T-helper 2 cell treated with Interferon-gamma antibody and Interleukin-4, amounts not matched to agents 100 ng/mL and 5 ng/mL, for 36 hours (primary cell): ENCODE data around the gene SIVA1. TPM values are rescaled to one million over a fixed set of nuclear protein-coding genes. Genes with fewer than 3 reads are reported as not detected.

Experiments
- intact Hi-C: fragments of 100-400 bp; cut with micrococcal nuclease; formaldehyde crosslinking; loops from one replicate; pipeline ENCODE4 v1.15.1; 2023
- total RNA-seq: library from RNA; stranded (reverse); gene quantifications from 2 replicates; pipeline ENCODE4 v1.2.3, GENCODE V29; 2022

SIVA1 gene
- total RNA-seq, 1 donor from 2014 or later = 116 TPM

DNA sequence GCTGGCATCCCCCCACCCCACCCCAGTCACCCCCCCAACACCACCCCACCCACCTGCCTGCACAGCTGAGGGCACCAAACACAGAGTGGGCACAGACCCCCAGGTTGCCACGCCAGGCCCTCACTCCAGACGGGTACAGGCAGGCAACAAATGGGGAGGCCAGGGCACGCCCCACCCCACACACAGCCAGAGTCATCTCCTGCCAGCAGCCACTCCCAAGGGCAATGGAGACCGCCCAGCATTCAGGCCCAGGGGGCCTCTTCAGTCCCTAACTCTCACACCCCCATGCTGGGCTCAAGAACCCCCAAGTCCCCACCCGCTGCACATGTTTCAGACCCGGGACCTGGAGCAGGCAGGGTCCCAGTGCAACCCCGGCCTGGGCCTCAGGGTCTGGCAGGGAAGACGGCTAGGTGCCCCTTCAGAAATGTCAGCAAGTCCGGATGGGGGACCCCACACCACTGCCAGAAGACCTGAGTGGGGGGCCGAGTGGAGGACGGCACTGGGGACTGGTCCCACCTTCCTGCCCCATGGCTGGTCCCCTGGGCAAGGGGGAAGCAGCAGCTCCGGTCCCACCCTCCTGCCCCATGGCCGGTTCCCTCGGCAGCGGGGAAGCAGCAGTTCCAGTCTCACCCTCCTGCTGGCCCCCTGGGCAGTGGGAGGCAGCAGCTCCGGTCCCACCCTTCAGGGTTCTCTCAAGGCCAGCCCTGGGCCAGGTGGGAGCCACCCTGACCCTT is 30.7 kb downstream of the SIVA1 start:
- intact Hi-C loops = no loop called here

DNA sequence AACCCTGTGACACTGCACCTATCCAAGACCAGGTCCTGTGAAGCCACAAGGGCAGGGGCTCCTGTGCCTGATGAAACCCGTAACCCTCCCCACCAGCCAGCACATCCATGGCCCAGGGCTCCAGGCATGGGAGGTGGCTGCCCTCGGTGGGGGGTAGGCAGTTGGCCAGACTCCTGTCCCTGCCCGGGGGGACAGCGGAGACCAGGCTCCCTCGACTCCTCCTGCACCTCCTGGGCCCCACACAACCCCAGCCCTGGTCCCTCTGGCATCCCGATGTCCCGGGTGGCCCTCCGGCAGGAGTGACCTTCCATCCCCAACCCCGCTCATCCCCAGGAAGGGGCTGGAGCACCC is 31.2 kb downstream of the SIVA1 start:
- intact Hi-C loops = no loop called here

DNA sequence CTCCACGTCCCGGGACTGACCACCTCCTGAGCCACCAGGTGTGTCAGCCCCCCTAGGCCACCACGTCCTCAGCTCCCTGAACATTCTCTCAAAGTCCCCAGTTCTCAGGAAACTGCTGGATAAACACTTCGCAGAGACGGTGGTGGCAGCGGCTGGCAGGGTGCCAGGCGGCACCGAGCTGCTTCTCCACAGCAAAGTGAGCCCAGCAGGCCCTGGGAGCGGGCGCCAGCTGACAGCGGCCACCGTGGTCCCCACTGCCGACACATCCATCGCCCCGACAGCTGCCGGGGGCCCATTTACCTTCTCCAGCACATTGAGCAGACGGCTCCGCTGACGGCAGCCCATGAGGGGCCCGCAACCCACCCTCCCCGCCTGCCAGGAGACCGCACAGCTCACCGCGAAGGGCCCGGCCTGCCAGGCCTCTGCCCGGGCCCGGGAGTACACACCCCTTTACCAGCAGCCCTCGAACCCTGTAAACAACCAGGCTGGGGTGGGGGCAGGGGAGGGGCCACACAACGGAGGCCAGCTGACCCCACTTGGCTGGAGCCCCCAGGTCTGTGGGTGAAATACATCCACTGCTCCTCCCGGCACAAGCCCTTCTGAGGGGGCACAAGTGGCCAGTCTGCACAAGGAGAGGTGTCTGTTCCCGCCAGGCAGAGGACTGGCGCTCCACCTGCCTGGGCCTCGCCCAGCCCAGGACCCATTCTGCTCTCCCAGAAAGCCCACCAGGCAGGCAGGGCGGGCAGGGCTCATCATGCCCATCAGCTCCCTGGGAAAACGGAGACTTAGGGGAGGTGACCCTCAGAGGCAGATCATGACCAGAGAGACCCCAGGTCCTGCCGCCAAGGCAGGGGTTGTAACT is 32.1 kb downstream of the SIVA1 start:
- intact Hi-C loops = no loop called here

DNA sequence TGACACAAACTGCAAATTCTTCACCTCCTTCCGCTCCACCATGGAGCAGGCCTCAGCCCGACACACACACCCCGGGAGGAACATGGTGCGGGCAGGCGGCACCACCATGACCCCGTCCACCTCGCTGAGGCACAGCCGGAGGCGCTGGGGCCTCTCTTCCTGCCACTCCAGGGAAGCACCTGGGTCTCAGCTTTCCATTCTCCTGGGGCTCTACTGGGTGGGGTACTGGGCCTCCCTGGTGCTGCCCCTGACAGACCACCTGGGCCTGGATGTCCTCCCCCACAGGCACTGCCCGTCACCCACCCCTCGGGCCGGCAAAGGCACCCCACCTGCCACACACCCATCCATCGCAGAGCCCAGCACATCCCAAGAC is 32.7 kb downstream of the SIVA1 start:
- intact Hi-C loops = no loop called here

DNA sequence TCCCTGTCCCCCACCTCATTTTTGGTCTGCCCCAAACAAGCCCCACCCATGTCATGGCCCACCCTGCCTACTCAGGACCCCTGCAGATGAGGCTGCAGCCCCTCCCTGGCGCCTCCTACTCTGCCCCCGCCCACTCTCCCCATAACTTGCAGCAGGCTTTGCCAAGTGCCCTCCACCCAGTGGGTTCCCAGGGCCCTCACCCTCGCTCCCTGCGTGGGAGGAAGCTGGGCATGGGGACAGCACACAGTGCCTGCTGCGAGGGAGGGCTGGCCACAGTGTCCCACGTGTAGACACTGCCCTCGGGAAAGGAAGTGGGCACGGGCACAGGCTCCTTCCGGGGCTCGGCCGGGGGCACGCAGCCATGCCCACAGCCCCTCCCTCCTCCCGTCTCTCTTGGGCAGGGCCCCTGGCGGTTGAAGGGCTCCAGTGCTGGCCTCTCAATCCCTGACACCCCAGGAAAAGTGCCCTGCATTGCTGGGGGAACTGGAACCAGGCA is 33.2 kb downstream of the SIVA1 start:
- intact Hi-C loops = no loop called here

DNA sequence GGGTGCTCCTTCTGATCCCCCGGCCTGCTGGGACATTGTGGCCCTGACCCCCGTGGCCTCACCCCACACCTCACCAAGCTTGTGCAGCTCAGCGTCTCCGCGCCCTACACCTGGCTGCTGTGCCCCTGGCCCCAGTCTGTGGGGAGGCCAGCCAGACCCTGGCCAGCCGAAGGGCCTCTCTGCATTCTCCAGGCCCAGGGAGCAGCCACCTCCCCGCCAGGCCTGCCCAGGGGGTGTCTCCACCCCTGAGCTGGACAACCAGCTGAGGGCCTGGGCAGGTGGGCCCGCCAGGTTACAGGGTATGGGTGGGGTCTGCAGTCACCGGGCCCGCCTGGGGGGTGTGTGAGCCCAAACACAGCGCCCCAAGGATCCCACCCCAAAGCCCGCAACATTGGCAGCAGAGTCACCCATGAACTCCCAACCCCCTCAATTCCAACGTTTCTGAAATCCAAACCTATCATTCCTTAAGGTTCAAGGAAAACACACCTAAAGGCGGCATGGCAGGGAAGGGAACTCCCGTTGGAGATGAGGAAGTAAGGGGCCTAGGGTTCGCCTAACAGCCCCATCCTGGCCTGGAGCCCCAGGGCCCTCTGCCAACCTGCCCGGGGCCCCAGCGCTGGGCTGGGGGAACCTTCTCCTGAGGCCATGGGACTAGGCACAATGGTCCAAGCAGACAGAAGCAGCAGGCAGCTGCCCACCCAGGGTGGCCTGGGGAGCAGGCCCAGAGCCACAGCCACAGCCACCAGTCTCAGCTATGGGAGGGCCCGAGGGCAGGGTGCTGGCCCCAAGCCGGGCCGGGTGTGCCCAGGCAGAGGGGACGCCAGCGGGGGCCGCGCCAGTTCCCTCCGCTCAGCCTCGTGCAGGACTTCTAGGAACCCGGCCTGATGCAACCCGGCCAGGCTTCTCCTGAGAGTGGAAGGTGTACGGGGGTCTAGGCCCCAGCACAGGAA is 34.1 kb downstream of the SIVA1 start:
- intact Hi-C loops = no loop called here

DNA sequence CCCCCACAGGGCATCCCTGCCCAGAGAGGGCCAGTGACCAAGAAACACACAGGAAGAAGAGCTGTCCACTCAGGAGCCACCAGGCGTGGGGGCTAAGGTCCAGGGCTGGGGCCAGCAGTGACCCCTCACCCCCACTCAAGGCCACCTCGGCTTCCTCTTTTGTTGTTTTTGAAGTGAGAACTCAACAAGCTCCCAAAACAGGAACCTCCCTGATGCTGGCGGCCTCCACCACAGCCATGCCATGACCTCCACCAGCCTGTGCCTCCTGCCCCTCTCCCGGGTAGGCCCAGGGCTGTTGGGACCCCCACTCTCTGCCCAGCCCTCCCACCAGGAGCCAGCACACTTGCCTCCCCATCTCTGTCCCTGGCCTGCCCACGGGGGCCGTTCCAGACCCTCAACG is 34.8 kb downstream of the SIVA1 start:
- intact Hi-C loops = no loop called here

DNA sequence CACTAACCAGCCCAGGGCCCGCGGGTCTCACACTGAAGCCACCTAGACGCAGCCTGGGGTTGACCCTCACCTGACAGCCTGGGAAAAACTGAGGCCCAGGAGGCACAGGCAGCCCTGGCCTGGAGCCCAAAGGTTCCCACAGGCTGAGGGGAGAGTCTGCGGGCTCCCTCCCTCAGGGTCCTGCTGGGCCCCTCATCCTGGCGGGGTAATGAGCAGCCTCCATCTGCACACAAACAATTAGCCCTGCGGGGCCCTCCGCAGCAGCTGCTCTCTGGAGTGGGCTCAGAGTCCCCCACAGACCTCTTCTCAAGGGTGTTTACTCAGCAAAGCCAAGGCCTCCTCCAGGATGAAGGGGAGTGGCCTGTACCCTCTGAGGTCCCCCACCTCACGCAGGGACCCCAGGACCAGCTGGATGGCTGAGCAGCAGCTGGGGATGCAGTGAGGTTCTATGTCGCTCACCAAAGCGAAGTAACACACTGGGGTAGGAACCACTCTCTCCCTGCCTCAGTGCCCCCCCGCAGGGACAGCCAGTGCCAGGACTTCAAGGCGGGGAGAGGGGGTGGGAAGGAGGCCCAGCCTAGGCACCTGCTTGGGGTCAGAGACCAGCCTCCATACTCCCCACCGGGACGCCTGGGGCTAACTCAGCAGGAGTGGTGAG is 35.3 kb downstream of the SIVA1 start:
- intact Hi-C loops = no loop called here

DNA sequence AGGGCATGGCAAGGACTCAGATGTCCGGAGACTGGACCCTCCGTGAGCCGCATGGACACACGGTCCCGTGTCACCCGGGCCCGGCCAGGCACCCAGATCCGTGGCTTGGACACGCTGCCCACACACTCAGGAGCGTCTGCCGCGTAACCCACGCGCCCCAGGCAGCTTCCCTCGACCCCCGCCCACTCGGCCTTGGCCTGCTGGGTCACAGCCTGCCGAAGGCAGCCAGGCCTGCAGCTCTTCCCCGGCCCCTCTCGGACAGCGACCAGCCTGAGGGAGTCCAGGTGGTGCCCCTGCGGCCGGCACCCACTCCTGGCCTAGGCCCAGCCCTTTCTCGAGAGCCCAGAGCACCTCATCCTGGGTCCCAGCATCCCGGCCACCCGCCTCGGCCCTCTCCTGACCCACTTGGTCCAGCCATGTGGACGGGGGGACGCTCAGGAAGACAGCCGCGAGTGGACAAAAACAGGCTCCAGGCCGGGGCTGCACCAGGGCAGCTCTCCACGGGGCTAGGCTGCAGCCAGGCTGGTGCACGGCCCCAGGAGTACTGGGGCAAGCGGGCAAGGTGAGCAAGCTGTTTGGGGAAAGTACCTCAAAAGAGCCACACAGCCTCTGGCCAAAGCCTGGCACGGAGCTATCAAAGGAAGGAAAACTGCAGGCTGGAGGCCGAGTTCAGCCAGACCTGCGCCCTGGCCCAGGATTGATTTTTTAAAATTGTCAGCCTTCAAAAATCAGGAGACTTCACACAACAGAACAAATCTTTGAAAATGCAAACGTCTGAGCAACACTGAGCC is 36.1 kb downstream of the SIVA1 start:
- intact Hi-C loops = no loop called here

DNA sequence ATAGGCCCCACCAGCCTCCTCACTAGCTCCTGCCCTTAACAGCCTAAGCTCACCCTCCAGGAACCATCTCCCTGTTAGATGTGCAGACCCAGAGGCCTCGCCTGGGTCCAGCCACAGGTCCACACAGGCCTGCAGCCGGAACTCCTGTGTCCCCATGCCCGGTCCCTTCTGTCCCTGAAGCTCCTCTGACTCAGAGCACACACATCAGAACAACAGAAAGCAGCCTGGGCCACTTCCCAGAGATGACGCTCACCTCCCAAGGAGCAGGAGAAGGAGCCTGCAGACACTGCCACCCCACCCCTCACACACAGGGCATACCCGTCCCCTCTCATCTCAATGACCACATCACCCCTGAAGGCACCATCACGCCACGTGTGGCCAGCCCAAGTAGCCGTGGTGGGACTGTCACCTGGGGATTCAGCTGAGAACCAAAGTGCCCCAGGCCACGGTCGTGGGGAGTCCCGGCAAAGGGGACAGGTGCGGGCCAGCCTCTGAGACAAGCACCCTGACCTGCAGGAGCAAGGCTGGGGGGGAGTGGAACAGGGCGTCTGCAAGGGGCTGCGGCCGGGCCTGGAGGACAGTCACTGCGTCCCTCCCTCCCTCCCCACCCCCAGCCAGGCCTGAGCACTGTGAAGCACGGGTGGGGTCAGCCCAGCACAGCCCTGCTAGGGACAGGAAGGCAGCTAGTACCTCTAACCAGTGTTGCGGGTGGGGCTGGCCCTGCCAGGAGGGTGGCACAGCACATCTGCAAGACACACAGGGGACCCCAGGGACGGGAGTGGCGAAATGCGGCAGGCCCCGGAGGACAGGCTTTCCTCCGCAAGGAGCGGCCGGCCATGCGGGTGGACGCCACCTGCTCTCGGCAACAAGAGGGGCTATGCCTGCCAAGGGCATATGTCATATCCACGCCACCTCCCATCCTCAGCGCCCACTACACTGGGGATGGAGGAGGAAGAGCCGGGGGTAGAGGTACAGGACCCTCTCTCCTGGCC is 37.1 kb downstream of the SIVA1 start:
- intact Hi-C loops = loop anchor here (10.0 kb wide), 1 partner anchor 235 kb away; the partner anchor contains the start of gene CDCA4

DNA sequence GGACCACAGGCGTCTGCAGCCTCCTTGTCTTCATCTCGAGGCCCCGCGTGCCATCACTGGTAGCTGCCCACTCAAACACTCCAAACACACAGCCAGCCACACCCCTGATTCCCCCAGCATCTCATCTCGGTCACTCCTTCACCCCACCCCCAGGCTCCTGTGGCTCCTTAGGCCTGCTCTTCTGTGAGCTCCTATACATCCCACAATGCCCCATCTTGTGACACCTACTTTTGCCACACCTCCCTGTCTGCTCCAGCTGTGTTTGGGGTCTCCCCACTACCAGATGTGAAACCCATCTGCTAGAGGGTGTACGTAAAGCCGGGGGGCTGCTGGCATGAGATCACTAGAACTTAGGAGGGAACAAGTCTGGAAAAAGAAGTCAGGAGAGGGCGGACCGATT is 38.5 kb downstream of the SIVA1 start:
- intact Hi-C loops = loop anchor here (10.0 kb wide), 1 partner anchor 233 kb away; the partner anchor contains the start of gene CDCA4

DNA sequence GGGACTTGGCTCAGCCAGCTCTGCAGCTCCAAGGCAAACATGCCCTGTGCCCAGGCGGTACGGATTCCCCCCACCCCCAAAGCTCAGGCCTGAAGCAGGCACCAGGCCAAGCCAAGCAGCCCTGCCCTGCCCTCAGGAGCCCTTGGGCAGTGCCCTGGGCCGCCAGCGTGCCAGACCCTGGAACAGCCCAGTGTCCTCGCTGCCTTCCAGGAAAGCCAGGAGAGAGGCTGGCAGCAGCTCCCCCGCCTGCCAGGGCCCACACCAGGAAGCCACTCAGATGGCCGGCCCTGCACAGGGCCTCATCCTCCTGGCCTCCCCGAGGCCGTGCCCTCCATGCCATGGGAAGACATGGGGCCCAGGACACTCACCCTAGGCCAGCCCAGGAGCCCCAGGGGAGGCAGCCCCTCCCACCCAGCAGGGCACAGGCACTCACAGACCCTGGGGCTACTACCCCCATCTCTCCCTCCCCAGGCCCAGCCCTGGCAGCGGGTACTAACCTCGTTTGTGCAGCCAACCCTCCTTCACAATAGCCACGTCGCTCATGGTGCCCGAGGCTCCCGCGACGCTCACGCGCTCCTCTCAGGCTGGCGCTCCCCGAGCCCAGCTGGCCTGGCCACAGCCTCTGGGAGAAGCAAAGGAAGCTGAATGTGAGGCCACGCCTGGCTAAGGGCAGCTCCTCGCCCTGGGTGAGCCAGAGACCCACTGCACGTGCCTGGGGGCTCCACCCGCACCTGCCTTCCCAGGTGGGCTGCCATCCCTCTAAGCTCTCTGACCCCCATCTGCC is 39.3 kb downstream of the SIVA1 start:
- intact Hi-C loops = loop anchor here (10.0 kb wide), 1 partner anchor 233 kb away; the partner anchor contains the start of gene CDCA4

DNA sequence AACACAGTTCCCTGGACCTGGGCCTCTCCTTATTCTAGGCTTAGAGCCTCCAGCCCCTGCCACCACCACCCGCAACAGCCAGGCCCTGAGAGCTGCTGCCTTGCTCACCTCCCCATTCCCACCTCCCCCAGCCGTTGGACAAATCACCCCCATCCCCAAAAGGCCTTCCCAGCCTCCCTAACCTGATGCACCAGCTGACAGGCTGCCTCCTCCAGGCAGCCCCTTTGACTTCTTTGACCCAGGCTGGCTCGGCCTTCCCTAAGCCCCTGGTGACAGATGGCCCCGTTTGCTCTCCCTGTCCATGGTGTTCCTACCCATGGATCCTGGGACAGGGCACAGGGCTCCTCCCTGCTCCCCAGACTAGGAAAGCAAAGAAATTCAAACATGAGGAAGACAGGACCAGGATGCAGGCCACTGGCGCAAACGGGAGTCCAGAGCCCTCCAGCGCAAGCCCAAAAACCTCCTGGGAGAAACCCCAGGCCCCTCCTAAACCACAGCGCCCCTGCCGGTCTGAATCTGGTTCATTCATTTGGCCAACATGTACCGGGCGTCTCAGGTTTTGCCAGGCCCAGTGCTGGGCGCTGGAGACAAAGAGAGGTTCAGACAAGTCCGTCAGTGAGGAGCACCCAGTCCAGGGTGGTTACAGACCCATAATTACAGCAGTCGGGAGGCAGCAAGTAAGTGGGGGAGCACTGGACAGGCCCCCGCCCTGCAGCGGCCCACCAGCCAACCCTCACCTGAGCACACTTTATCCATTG is 40.2 kb downstream of the SIVA1 start:
- intact Hi-C loops = loop anchor here (10.0 kb wide), 1 partner anchor 232 kb away; the partner anchor contains the start of gene CDCA4

DNA sequence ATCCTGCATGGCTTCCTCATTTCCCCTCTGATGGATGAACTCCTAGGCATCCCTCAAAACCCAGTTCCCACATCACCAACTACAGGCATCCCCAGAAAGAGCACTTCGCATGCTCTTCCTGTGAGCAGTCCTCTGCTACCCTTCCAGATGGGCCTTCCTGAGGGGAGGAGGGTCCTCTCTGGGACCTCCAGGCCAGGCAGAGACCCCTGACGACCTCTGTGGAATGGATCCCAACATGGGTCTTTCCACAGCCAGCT is 40.7 kb downstream of the SIVA1 start:
- intact Hi-C loops = loop anchor here (10.0 kb wide), 1 partner anchor 231 kb away; the partner anchor contains the start of gene CDCA4

DNA sequence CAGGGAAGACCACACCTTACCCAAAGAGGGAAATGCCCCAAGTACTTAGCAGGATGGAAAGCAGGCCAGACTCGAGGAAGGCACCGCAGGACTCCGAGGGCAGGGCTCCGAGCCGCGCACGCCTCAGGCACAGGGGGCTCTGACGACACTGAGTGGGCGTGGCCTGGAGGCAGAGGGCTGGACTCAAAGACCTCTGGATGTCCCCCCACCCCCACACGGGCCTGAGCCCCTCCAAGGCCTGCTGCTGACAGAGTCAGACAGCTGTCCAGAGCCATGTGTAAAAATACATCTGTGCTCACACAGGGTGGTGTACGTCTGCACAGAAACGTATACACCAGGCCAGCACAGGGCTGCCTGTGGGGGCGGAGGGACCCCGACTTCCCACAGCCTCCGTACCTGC is 41.2 kb downstream of the SIVA1 start:
- intact Hi-C loops = loop anchor here (10.0 kb wide), 1 partner anchor 231 kb away; the partner anchor contains the start of gene CDCA4

DNA sequence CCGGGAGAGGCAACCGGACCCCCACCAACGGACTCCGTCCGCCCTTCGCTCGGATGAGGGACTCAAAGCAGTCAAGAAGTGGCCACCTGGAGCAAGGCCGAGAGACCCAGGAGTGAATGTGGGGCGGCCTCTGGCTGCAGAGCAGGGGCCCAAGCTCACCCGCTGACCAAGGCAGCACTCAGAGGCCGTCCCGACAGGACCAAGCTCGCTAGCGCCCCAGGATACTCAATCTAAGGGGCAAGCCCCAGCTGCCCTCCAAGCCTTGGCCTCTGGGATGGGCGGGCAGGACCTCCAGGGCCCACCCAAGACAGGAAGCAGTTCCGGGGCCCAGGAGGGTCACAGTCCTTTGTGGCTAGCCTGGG is 41.7 kb downstream of the SIVA1 start:
- intact Hi-C loops = loop anchor here (10.0 kb wide), 1 partner anchor 230 kb away; the partner anchor contains the start of gene CDCA4
